A549 (cell line): ENCODE data around the gene DCAF7. TPM values are rescaled to one million over a fixed set of nuclear protein-coding genes. Genes with fewer than 3 reads are reported as not detected.
A peak's percentile ranks its signal among the peaks of the same experiment; 100 is the strongest.

Experiments used
- ATAC-seq, 2 experiments: fragments of 200-7000 bp in 1 of 2; fragments of >200 bp in 1 of 2; cut with Nextera tagmentation in 1 of 2; cut with Tn5 transposase in 1 of 2; 3 replicates each; pipeline versions ENCODE4 v1.8.0 to v1.9.1; 2018 to 2020; ENCODE audit warnings: mild to moderate bottlenecking in 1 of 2, moderate library complexity in 1 of 2
- CTCF ChIA-PET: fragments of 300-600 bp; sonication (Branson Sonifier 250); formaldehyde crosslinking; extraction: SDS; loops from one replicate; lab custom pipeline; 2021; ENCODE audit warnings: antibody characterized with exemption, inconsistent platforms; lab: Yijun Ruan, JAX
- POLR2A ChIA-PET: fragments of 350-600 bp; formaldehyde crosslinking; extraction: SDS; loops from one replicate; lab custom pipeline; 2021; ENCODE audit warnings: antibody characterized with exemption, inconsistent platforms; lab: Yijun Ruan, JAX
- DNase-seq, 2 experiments: peaks; one replicate each; pipeline versions ENCODE4 v3.0.0 to v3.0.0-alpha.2; 2011 to 2016; ENCODE audit warnings: low read depth in 1 of 2, low spot score in 1 of 2
- FAIRE-seq: peaks from 2 replicates; lab custom pipeline; 2011; peaks lifted over from hg19 to GRCh38; lab: Jason Lieb, UNC
- H3K27ac ChIP-seq, 2 experiments: fragments of >200 bp; sonication (Bioruptor Twin); formaldehyde crosslinking; 3 replicates each; pipeline ENCODE4 v1.5.1; 2016 to 2017
- H3K4me1 ChIP-seq: fragments of >200 bp; sonication (Bioruptor Twin); formaldehyde crosslinking; 3 replicates; pipeline ENCODE4 v1.6.1; 2016
- H3K4me2 ChIP-seq: fragments of >200 bp; sonication (Bioruptor Twin); formaldehyde crosslinking; 3 replicates; pipeline ENCODE4 v1.6.1; 2016
- H3K4me3 ChIP-seq: fragments of >200 bp; sonication (Bioruptor Twin); formaldehyde crosslinking; 3 replicates; pipeline ENCODE4 v1.5.1; 2016
- H3K9me3 ChIP-seq: fragments of >200 bp; sonication (Bioruptor Twin); formaldehyde crosslinking; 3 replicates; pipeline ENCODE4 v1.6.1; 2016
- CBX8 ChIP-seq: fragments of 200-600 bp; sonication (generic); IDR thresholded peaks from 2 replicates; pipeline ENCODE4 v1.6.1; 2016
- CEBPB ChIP-seq, 2 experiments: fragments of >200 bp in 1 of 2; sonication (Bioruptor Twin) in 1 of 2; formaldehyde crosslinking in 1 of 2; IDR thresholded peaks; 2 replicates each; pipeline ENCODE4 v1.6.1; 2012 to 2016
- CHD2 ChIP-seq: fragments of 150-350 bp; IDR thresholded peaks from 2 replicates; pipeline ENCODE4 v1.6.1; 2014; ENCODE audit warnings: low read length; ENCODE audit not compliant: partially characterized antibody
- CHD4 ChIP-seq: fragments of 200-600 bp; sonication (generic); IDR thresholded peaks from 2 replicates; pipeline ENCODE4 v1.6.1; 2016; ENCODE audit warnings: antibody characterized with exemption, mild to moderate bottlenecking, borderline replicate concordance
- EHF ChIP-seq: fragments of 250-450 bp; sonication (Bioruptor Pico); IDR thresholded peaks from 2 replicates; pipeline ENCODE4 v1.5.0; 2020; ENCODE audit warnings: mild to moderate bottlenecking
- FOSL2 ChIP-seq, 2 experiments: fragments of 450-650 bp in 1 of 2; fragments of >200 bp in 1 of 2; sonication (Bioruptor Twin) in 1 of 2; formaldehyde crosslinking; IDR thresholded peaks; 2 replicates each; pipeline versions ENCODE4 v1.5.0 to v1.6.1; 2016 to 2020; ENCODE audit warnings: mild to moderate bottlenecking in 1 of 2, moderate library complexity in 1 of 2
- HDAC2 ChIP-seq: fragments of 200-600 bp; sonication (generic); IDR thresholded peaks from 2 replicates; pipeline ENCODE4 v1.6.1; 2016
- HOXA7 ChIP-seq: fragments of 250-450 bp; sonication (Bioruptor Pico); IDR thresholded peaks from 2 replicates; pipeline ENCODE4 v1.5.0; 2020; ENCODE audit warnings: mild to moderate bottlenecking, moderate library complexity
- MAFK ChIP-seq: fragments of 450-650 bp; IDR thresholded peaks from 2 replicates; pipeline ENCODE4 v1.6.1; 2014; ENCODE audit not compliant: partially characterized antibody
- MAZ ChIP-seq: fragments of 150-350 bp; IDR thresholded peaks from 2 replicates; pipeline ENCODE4 v1.6.1; 2014; ENCODE audit warnings: antibody characterized with exemption, low read depth, low read length, borderline replicate concordance
- NPAS2 ChIP-seq: fragments of 250-450 bp; sonication (Bioruptor Pico); IDR thresholded peaks from 2 replicates; pipeline ENCODE4 v1.8.0; 2022; ENCODE audit warnings: mild to moderate bottlenecking, moderate library complexity, borderline replicate concordance
- POLR2A ChIP-seq: IDR thresholded peaks from 2 replicates; pipeline ENCODE4 v1.6.1; 2012; ENCODE audit warnings: mild to moderate bottlenecking, low read length
- RAD21 ChIP-seq, 2 experiments: fragments of >200 bp in 1 of 2; sonication (Bioruptor Twin) in 1 of 2; formaldehyde crosslinking in 1 of 2; IDR thresholded peaks in 1 of 2; conservative IDR thresholded peaks in 1 of 2; 2 replicates in 1 of 2; 3 replicates in 1 of 2; pipeline ENCODE4 v1.6.1; 2012 to 2018; ENCODE audit warnings: inconsistent platforms in 1 of 2
- RNF2 ChIP-seq: fragments of 200-600 bp; sonication (generic); IDR thresholded peaks from 2 replicates; pipeline ENCODE4 v1.6.1; 2016; ENCODE audit warnings: low read depth, mild to moderate bottlenecking, antibody characterized with exemption, moderate library complexity, borderline replicate concordance
- TFCP2L1 ChIP-seq: fragments of 250-450 bp; sonication (Bioruptor Pico); IDR thresholded peaks from 2 replicates; pipeline ENCODE4 v1.5.0; 2021; ENCODE audit warnings: mild to moderate bottlenecking
- ZNF302 ChIP-seq: fragments of 250-450 bp; sonication (Bioruptor Pico); IDR thresholded peaks from 2 replicates; pipeline ENCODE4 v1.9.0; 2021; ENCODE audit warnings: inconsistent platforms, mild to moderate bottlenecking, moderate library complexity
- WGBS: methylation state at CpG from one replicate; pipeline ENCODE4 v1.1.6; 2017; ENCODE audit errors: missing lambda C conversion rate; 5-methylcytosine and 5-hydroxymethylcytosine counted together
- polyA plus RNA-seq, 4 experiments: library from polyadenylated mRNA; depleted of rRNA in 3 of 4; stranded (reverse); fragments of >200 nt; fragmentation: RNase III in 1 of 4; extraction: RNeasy Plus Mini Kit Qiagen cat#74134 plus additional on column Dnase treatment in 1 of 4; gene quantifications; 2 replicates in 3 of 4; 3 replicates in 1 of 4; pipeline ENCODE4 v1.2.3, GENCODE V29; 2011 to 2017
- TF ChIP-seq, protein P1 (sequence below): fragments of 250-450 bp; sonication (Bioruptor Pico); IDR thresholded peaks from 2 replicates; pipeline ENCODE4 v1.5.0; 2020; ENCODE audit warnings: low read depth, mild to moderate bottlenecking, moderate library complexity
- TF ChIP-seq, protein P2 (sequence below): IDR thresholded peaks from 2 replicates; pipeline ENCODE4 v1.6.1; 2012

The DCAF7 gene
- polyA plus RNA-seq, 2 of the 4 experiments (the other 2 are of a cell fraction): 37.9 to 51.4 TPM

DNA sequence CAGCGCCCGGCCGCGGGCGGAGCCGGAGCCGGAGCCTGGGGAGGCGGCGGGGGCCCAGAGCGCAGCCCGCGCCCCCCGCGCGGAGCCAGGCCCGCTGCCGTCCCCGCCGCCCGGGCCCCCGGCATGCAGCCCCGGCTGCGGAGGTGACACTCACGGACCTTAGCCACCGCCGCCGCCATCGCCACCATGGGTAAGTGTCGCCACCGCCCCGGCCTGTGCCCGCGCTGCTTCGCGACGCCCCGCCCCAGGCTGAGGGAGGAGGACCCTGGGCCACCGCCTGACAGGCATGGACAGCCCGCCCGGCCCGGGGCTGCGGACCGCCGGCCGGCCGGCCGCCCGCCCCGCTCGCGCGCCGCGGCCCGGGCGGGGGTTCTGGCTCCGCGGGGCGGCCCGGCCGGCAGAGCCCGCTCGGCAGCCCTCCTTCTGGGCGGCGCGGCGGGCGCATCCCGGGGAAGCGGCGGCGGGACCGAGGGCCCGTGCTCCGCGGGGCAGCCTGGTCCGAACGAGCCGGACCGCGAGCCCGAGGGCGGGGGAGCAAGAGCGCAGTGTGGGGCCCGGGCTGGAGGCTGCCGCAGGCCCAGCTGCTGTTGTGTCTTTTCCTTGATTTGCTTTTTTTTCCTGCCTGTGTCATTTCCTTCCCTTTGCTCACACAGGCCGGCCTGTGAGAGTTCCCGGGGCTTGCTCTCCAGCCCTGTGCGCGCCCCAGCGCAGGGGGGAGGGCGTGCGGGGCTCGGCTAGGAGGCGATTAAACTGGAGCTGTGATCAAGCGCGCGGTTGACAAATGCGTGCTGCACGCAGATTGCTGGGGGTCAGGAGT lies 72.5 kb downstream of the DCAF7 start:
- peaks cover 13% of the 10 kb centered on the region for H3K4me1 ChIP-seq
- ChIA-PET POLR2A (interaction anchor here (0.8 to 1.4 kb wide), 11 partner anchors 10 to 178 kb away, joined by 3 to 17 read pairs (median 6); partner anchors contain the start of genes CCDC47, CYB561 and DDX42), CTCF (interaction anchor here (0.6 to 7.8 kb wide), 5 partner anchors 11 to 197 kb away, joined by 3 to 64 read pairs (median 4); no protein-coding TSS in a partner anchor)
- FAIRE-seq: no peak
- H3K27ac ChIP-seq: peak overlapping the region; percentile 82 to 95
- no peaks in the 10 kb centered on the region for H3K9me3 ChIP-seq
- TF ChIP-seq POLR2A: peak; percentile 3; the same call in 1 of the 2 replicates
- TF ChIP-seq, protein P1, sequence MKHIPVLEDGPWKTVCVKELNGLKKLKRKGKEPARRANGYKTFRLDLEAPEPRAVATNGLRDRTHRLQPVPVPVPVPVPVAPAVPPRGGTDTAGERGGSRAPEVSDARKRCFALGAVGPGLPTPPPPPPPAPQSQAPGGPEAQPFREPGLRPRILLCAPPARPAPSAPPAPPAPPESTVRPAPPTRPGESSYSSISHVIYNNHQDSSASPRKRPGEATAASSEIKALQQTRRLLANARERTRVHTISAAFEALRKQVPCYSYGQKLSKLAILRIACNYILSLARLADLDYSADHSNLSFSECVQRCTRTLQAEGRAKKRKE (CRISPR knock-in tag): no peak
- TF ChIP-seq, all 56 proteins: peak for 1
- Histone ChIP-seq H3K4me3 (peak overlapping the region; percentile 92), H3K4me2 (peak overlapping the region; percentile 95)
- 0% methylated on average over 33 of the region's 100 CpGs for WGBS
- ATAC-seq (peak; percentile 10 to 73; a peak in 3 of 6 replicates), DNase-seq (peak; percentile 65 to 88)

DNA sequence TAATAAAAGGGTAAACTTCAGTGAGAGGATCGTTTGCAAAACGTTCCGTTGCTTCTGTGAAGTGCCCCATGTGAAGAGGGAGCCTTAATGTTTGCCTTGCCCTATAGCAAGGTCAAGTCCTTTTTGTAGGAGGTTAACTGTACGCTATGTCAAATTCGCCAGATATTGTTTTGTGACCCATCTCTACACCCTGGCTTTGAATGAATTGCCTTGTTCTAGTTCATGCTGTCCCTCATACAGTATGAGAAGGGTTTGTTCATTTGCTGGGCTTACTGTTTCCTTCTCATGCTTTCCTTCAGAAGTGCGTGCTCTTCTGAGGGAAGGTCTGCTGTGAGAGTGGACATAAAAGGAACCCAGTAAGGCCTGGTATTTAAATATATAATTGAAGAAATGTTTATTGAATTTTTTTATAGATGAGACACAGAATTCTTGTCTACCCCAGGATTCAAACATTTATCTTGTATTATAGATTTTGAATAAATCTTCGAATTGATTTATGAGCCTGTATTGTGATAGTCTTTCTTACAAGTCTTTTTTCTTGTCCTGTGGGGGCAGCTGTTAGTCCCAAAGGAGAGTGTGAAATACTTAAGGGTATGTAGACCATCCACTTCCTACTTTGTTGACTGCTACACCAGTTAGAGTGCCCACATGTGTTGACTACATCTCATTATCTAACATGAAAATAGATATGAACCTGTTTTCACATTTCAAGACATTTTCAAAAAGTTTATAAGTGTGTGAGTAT lies 73.7 kb downstream of the DCAF7 start:
- no peak for ATAC-seq
- 87% methylated on average over 7 of the region's 7 CpGs for WGBS
- H3K27ac ChIP-seq: no peak overlapping the region
- H3K4me3 ChIP-seq: peak overlapping the region; percentile 92; the same call in 2 of the 3 replicates
- no peak for DNase-seq
- peaks cover 13% of the 10 kb centered on the region for H3K4me1 ChIP-seq
- peak overlapping the region; percentile 95 for H3K4me2 ChIP-seq
- CTCF ChIA-PET: interaction anchor here (1.3 to 7.8 kb wide), 3 partner anchors 12 to 198 kb away, joined by 3 to 64 read pairs (median 7); no protein-coding TSS in a partner anchor
- no peaks in the 10 kb centered on the region for H3K9me3 ChIP-seq
- POLR2A ChIA-PET: interaction anchor here (0.5 kb wide), 1 partner anchor 15 kb away, joined by 3 read pairs; no protein-coding TSS in a partner anchor
- TF ChIP-seq FOSL2 (IDR thresholded peaks at IDR 0.05): no peak
- no peak for TF ChIP-seq FOSL2 (CRISPR knock-in tag; IDR thresholded peaks at IDR 0.05)
- TF ChIP-seq RNF2: no peak
- no peak for TF ChIP-seq CEBPB (IDR thresholded peaks at IDR 0.05)
- no peak for TF ChIP-seq NPAS2 (CRISPR knock-in tag)
- TF ChIP-seq CBX8: no peak
- TF ChIP-seq HOXA7 (CRISPR knock-in tag): no peak
- TF ChIP-seq ZNF302 (CRISPR knock-in tag): no peak
- TF ChIP-seq MAFK: no peak
- TF ChIP-seq, protein P2, sequence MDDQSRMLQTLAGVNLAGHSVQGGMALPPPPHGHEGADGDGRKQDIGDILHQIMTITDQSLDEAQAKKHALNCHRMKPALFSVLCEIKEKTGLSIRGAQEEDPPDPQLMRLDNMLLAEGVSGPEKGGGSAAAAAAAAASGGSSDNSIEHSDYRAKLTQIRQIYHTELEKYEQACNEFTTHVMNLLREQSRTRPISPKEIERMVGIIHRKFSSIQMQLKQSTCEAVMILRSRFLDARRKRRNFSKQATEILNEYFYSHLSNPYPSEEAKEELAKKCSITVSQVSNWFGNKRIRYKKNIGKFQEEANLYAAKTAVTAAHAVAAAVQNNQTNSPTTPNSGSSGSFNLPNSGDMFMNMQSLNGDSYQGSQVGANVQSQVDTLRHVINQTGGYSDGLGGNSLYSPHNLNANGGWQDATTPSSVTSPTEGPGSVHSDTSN: no peak
- no peak for TF ChIP-seq MAZ
- TF ChIP-seq, all 56 proteins: peak for 0
- no peak for FAIRE-seq

DNA sequence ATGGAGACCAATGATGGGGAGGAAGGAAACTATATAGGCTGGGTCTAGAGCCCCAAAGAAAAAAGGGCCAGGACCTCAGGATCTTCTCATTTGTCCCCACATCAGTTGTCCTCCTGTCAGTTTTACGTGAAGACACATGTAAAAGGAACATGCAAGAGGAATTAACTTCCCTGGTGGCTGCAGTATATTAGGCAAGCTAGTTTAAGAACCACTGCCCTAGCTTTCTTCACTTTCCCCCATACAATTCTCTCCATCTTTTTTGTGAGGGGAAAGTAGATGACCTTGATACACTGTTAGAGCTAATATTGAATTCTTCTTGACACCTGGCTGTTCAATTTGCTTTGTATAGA lies 74.2 kb downstream of the DCAF7 start:
- POLR2A ChIA-PET: interaction anchor here (0.5 kb wide), 1 partner anchor 15 kb away, joined by 3 read pairs; no protein-coding TSS in a partner anchor
- DNase-seq (no peak), FAIRE-seq (no peak), ATAC-seq (no peak)
- TF ChIP-seq HDAC2 (no peak), FOSL2 (IDR thresholded peaks at IDR 0.05) (no peak), FOSL2 (CRISPR knock-in tag; IDR thresholded peaks at IDR 0.05) (no peak), ZNF302 (CRISPR knock-in tag) (no peak), RAD21 (conservative IDR thresholded peaks at IDR 0.05 in 1 of 2, IDR thresholded peaks at IDR 0.05 in 1 of 2) (no peak), CHD2 (no peak), EHF (CRISPR knock-in tag) (no peak), TFCP2L1 (no peak), CHD4 (no peak)
- H3K4me2 ChIP-seq: no peak overlapping the region
- H3K4me1 ChIP-seq: peaks cover 13% of the 10 kb centered on the region
- CTCF ChIA-PET: interaction anchor here (1.8 to 7.8 kb wide), 3 partner anchors 12 to 16 kb away, joined by 7 to 64 read pairs (median 7); no protein-coding TSS in a partner anchor
- no peaks in the 10 kb centered on the region for H3K9me3 ChIP-seq
- 96% methylated on average over 1 of the region's 1 CpG for WGBS
- no peak overlapping the region for H3K27ac ChIP-seq
- no peak overlapping the region for H3K4me3 ChIP-seq
